ENCODE measurements around the gene LYSMD4. TPM values are rescaled to one million over a fixed set of nuclear protein-coding genes. Genes with fewer than 3 reads are reported as not detected.
A peak's percentile ranks its signal among the peaks of the same experiment; 100 is the strongest.

The LYSMD4 gene
- total RNA-seq, 1 donor from 2014 or later = 10.6 TPM

DNA sequence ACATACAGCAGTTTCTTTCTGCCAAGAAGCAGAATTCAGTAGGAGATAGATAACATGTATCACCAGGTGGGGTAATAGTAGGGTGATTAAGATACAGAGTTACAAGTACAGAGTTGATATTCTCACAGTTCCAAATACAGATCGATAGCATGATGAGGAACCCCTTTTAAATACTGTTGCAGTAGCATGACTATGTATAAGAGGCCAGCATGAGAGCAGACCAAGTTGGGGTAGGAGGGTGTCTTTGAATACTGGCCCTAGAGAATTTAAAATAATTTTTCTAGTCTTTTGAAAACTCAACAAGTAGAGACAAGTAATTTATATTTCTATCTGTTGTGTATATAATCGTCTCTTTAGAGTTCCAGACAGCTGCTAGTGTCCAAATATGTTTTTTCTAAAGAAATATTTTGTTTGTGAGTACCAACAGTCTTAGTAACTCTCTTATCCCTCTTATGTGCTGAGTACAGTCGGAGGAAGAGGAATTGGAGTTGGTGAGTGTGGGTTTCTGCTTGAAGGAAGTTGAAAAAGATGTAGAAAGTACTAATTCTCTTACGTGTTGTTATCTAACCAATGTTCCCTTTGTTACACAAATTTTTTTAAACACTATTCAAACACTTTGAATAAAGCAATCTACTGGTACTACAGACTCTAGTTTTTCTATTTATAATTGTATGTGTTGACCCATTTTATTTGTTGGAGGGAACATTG lies 30.2 kb downstream of the LYSMD4 start:
- no peak for DNase-seq
- Histone ChIP-seq H3K9me3 (no peaks in the 10 kb centered on the region), H3K4me3 (no peak overlapping the region), H3K4me1 (peaks cover 32% of the 10 kb centered on the region), H3K27ac (peak overlapping the region; percentile 77), H3K36me3 (peaks cover 7% of the 10 kb centered on the region), H3K27me3 (ENCODE audit: low read depth) (no peaks in the 10 kb centered on the region)
- ATAC-seq = peak; percentile 44 to 54
- intact Hi-C loops (cut with DNase I) = no loop called here
- no peak for TF ChIP-seq CTCF (IDR thresholded peaks at IDR 0.05)

DNA sequence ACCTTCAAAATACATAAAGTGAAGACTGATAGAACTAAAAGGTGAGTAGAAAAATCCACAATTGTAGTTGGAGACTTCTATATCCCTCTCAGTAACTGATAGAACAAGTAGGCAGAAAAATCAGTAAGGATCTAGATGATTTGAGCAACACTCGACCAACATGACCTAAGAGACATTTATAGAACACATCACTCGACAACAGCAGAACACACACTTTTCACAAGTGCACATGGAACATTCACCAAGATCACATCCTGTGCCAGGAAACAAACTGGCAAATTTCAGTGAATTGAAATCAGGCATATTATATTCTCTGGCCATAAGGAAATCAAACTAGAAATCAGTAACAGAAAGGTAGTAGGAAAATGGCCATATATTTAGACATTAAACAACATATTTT lies 37.1 kb downstream of the LYSMD4 start:
- Histone ChIP-seq H3K36me3 (peaks cover 54% of the 10 kb centered on the region), H3K27ac (no peak overlapping the region)
- TF ChIP-seq CTCF (IDR thresholded peaks at IDR 0.05) = no peak

GRCh38 chr15:99692825-99693224 lies 40.4 kb downstream of the LYSMD4 start:
- H3K27ac ChIP-seq = no peak overlapping the region
- peaks cover 81% of the 10 kb centered on the region for H3K36me3 ChIP-seq
- H3K4me1 ChIP-seq = no peaks in the 10 kb centered on the region
- no peaks in the 10 kb centered on the region for H3K9me3 ChIP-seq
- H3K27me3 ChIP-seq (ENCODE audit: low read depth) = no peaks in the 10 kb centered on the region
- ATAC-seq (no peak), DNase-seq (no peak)
- intact Hi-C loops (cut with DNase I) = no loop called here
- H3K4me3 ChIP-seq = no peak overlapping the region
- TF ChIP-seq CTCF (IDR thresholded peaks at IDR 0.05) = no peak

More for the DNA sequence above, 37.1 kb downstream of the LYSMD4 start:
- no peak overlapping the region for H3K4me3 ChIP-seq
- H3K4me1 ChIP-seq = no peaks in the 10 kb centered on the region
- intact Hi-C loops (cut with DNase I) = no loop called here
- ATAC-seq = no peak
- DNase-seq = no peak
- no peaks in the 10 kb centered on the region for H3K9me3 ChIP-seq
- H3K27me3 ChIP-seq (ENCODE audit: low read depth) = no peaks in the 10 kb centered on the region

- no peak overlapping the region for H3K27ac ChIP-seq
- intact Hi-C loops (cut with DNase I) = no loop called here
- ATAC-seq (no peak), DNase-seq (no peak)
- H3K9me3 ChIP-seq = peaks cover 14% of the 10 kb centered on the region
- H3K36me3 ChIP-seq = peaks cover 40% of the 10 kb centered on the region
- no peak for TF ChIP-seq CTCF (IDR thresholded peaks at IDR 0.05)
- H3K4me1 ChIP-seq = no peaks in the 10 kb centered on the region
- H3K4me3 ChIP-seq = no peak overlapping the region
- H3K27me3 ChIP-seq (ENCODE audit: low read depth) = no peaks in the 10 kb centered on the region
Measured at GRCh38 chr15:99686290-99686689, 46.9 kb downstream of the LYSMD4 start.

DNA sequence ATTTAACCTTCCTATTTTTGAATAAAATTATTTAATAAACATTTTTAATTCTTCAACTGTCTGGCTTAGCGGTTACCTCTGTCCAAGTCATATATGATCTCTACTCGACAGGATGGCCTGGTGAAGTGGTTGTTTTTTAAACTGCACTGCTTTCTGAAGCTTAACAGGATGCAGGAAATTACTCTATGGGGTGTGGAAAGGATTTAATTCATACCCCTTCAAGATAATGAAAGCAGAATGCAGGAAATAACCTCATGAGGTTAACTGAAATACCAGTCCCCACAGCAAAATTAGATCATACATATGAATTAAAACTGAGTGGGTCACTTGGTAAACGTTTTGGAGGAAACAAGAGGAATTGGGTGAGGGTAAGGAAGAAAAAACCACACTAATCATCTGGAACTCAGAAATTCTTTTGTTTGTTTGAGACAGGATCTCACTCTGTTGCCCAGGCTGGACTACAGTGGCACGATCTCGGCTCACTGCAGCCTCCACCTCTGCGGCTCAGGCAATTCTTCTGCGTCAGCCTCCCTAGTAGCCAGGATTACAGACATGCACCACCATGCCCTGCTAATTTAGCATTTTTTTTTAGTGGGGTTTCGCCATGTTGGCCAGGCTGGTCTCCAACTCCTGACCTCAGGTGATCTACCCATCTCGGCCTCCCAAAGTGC lies 50.1 kb downstream of the LYSMD4 start:
- no peak for DNase-seq
- H3K27ac ChIP-seq = peak overlapping the region; percentile 57

More for the DNA sequence above, 50.1 kb downstream of the LYSMD4 start:
- intact Hi-C loops (cut with DNase I) = no loop called here
- peak in 1 of 2 donors; percentile 12 for ATAC-seq
- Histone ChIP-seq H3K4me1 (no peaks in the 10 kb centered on the region), H3K4me3 (no peak overlapping the region), H3K27me3 (ENCODE audit: low read depth) (no peaks in the 10 kb centered on the region), H3K9me3 (peaks cover 14% of the 10 kb centered on the region), H3K36me3 (peaks cover 32% of the 10 kb centered on the region)
- TF ChIP-seq CTCF (IDR thresholded peaks at IDR 0.05) = no peak
